ENCODE results near the gene DLK2. TPM values are rescaled to one million over a fixed set of nuclear protein-coding genes. Genes with fewer than 3 reads are reported as not detected.

DLK2 gene
- total RNA-seq, 1 donor from 2014 or later: not detected

- Histone ChIP-seq H3K4me1 (peaks cover 17% of the 10 kb centered on the region), H3K9ac (no peak overlapping the region), H3K9me3 (ENCODE audit: low read depth) (no peaks in the 10 kb centered on the region), H2AFZ (replicated peaks) (no peak overlapping the region), H3K4me2 (no peak overlapping the region), H3F3A (ENCODE audit: low read depth) (no peaks in the 10 kb centered on the region), H4K20me1 (ENCODE audit: low read depth) (peaks cover 57% of the 10 kb centered on the region), H3K27me3 (no peaks in the 10 kb centered on the region), H3K4me3 (no peak overlapping the region), H3K79me2 (ENCODE audit: low read depth) (peaks cover 39% of the 10 kb centered on the region), H3K27ac (no peak overlapping the region), H3K36me3 (no peaks in the 10 kb centered on the region)
- no peak overlapping the region for H3K27ac Mint-ChIP-seq
- peaks cover 8% of the 10 kb centered on the region for H3K36me3 Mint-ChIP-seq
- no peak overlapping the region for H3K4me3 Mint-ChIP-seq
- H3K9me3 Mint-ChIP-seq: no peaks in the 10 kb centered on the region
- no peak for DNase-seq (ENCODE audit: low spot score)
- no peak for TF ChIP-seq EZH2 (IDR thresholded peaks at IDR 0.05)
- no peak for TF ChIP-seq EZH2phosphoT487 (IDR thresholded peaks at IDR 0.05)
- no peak for TF ChIP-seq CTCF (IDR thresholded peaks at IDR 0.05)
- H3K4me1 Mint-ChIP-seq: peaks cover 35% of the 10 kb centered on the region
- no peaks in the 10 kb centered on the region for H3K27me3 Mint-ChIP-seq (ENCODE audit: insufficient read depth, low read depth)
Measured at GRCh38 chr6:43481075-43481474, 25.7 kb upstream of the DLK2 start.

GRCh38 chr6:43478008-43478372 lies 22.6 kb upstream of the DLK2 start:
- no peak for DNase-seq (ENCODE audit: low spot score)
- H3F3A ChIP-seq (ENCODE audit: low read depth): no peaks in the 10 kb centered on the region
- no peaks in the 10 kb centered on the region for H3K9me3 Mint-ChIP-seq
- H3K27ac Mint-ChIP-seq: peak overlapping the region; percentile 64
- H3K27me3 ChIP-seq: no peaks in the 10 kb centered on the region
- H3K4me2 ChIP-seq: peak overlapping the region; percentile 94
- H4K20me1 ChIP-seq (ENCODE audit: low read depth): peaks cover 37% of the 10 kb centered on the region
- peaks cover 17% of the 10 kb centered on the region for H3K4me1 ChIP-seq
- peak overlapping the region; percentile 65 for H2AFZ ChIP-seq (replicated peaks)
- H3K79me2 ChIP-seq (ENCODE audit: low read depth): peaks cover 39% of the 10 kb centered on the region
- no peaks in the 10 kb centered on the region for H3K27me3 Mint-ChIP-seq (ENCODE audit: insufficient read depth, low read depth)
- no peak overlapping the region for H3K27ac ChIP-seq
- H3K36me3 Mint-ChIP-seq: peaks cover 5% of the 10 kb centered on the region
- peak overlapping the region; percentile 76 for H3K4me3 ChIP-seq
- H3K9me3 ChIP-seq (ENCODE audit: low read depth): no peaks in the 10 kb centered on the region
- H3K4me1 Mint-ChIP-seq: peaks cover 35% of the 10 kb centered on the region
- TF ChIP-seq EZH2 (IDR thresholded peaks at IDR 0.05) (no peak), EZH2phosphoT487 (IDR thresholded peaks at IDR 0.05) (no peak)
- peak overlapping the region; percentile 90 for H3K4me3 Mint-ChIP-seq
- H3K36me3 ChIP-seq: no peaks in the 10 kb centered on the region
- H3K9ac ChIP-seq: peak overlapping the region; percentile 77

- H3K27me3 ChIP-seq: no peaks in the 10 kb centered on the region
- no peaks in the 10 kb centered on the region for H3F3A ChIP-seq (ENCODE audit: low read depth)
- peak; percentile 92 for DNase-seq (ENCODE audit: low spot score)
- H4K20me1 ChIP-seq (ENCODE audit: low read depth): peaks cover 33% of the 10 kb centered on the region
- Mint-ChIP-seq H3K4me3 (peak within 1 kb of the TSS; percentile 90), H3K27ac (peak within 1 kb of the TSS; percentile 64), H3K4me1 (peaks cover 35% of the 10 kb centered on the region), H3K36me3 (peaks cover 5% of the 10 kb centered on the region), H3K27me3 (ENCODE audit: insufficient read depth, low read depth) (no peaks in the 10 kb centered on the region), H3K9me3 (no peaks in the 10 kb centered on the region)
- H3K79me2 ChIP-seq (ENCODE audit: low read depth): peaks cover 39% of the 10 kb centered on the region
- H3K36me3 ChIP-seq: no peaks in the 10 kb centered on the region
- no peak for TF ChIP-seq EZH2phosphoT487 (IDR thresholded peaks at IDR 0.05)
- peak; percentile 34 for TF ChIP-seq EZH2 (IDR thresholded peaks at IDR 0.05)
- no peaks in the 10 kb centered on the region for H3K9me3 ChIP-seq (ENCODE audit: low read depth)
- H2AFZ ChIP-seq (replicated peaks): peak within 1 kb of the TSS; percentile 98
- H3K9ac ChIP-seq: peak within 1 kb of the TSS; percentile 77
- H3K4me2 ChIP-seq: peak within 1 kb of the TSS; percentile 94
- H3K4me1 ChIP-seq: peaks cover 17% of the 10 kb centered on the region
- H3K4me3 ChIP-seq: peak within 1 kb of the TSS; percentile 76
- peak within 1 kb of the TSS; percentile 30 for H3K27ac ChIP-seq
Measured at GRCh38 chr6:43477235-43478007, 22.1 kb upstream of the DLK2 start, which contains the start of gene TJAP1. TJAP1 (plus strand) TSS chr6:43477570; CDS start chr6:43499002, 21,432 bp downstream.

- Histone ChIP-seq H3F3A (ENCODE audit: low read depth) (no peaks in the 10 kb centered on the region), H3K4me3 (peak overlapping the region; percentile 76), H3K9me3 (ENCODE audit: low read depth) (no peaks in the 10 kb centered on the region), H3K9ac (no peak overlapping the region), H3K27ac (no peak overlapping the region), H3K4me2 (peak overlapping the region; percentile 94), H3K36me3 (no peaks in the 10 kb centered on the region), H3K27me3 (no peaks in the 10 kb centered on the region), H3K79me2 (ENCODE audit: low read depth) (peaks cover 39% of the 10 kb centered on the region), H4K20me1 (ENCODE audit: low read depth) (peaks cover 26% of the 10 kb centered on the region), H3K4me1 (peaks cover 17% of the 10 kb centered on the region), H2AFZ (replicated peaks) (peak overlapping the region; percentile 98)
- Mint-ChIP-seq H3K4me1 (peaks cover 35% of the 10 kb centered on the region), H3K27me3 (ENCODE audit: insufficient read depth, low read depth) (no peaks in the 10 kb centered on the region), H3K4me3 (peak overlapping the region; percentile 90), H3K9me3 (no peaks in the 10 kb centered on the region), H3K27ac (peak overlapping the region; percentile 64), H3K36me3 (peaks cover 5% of the 10 kb centered on the region)
- no peak for DNase-seq (ENCODE audit: low spot score)
- no peak for TF ChIP-seq EZH2phosphoT487 (IDR thresholded peaks at IDR 0.05)
- TF ChIP-seq EZH2 (IDR thresholded peaks at IDR 0.05): no peak
- no peak for TF ChIP-seq CTCF (IDR thresholded peaks at IDR 0.05)
Measured at GRCh38 chr6:43476746-43477145, 21.4 kb upstream of the DLK2 start.
